GM20431 (cell line): ENCODE results near the gene KIR3DL2.
"Not testable (repeated sequence)": the region's sequence is repeated elsewhere in the genome, so short reads cannot be mapped to it uniquely, and the experiment has no call there.

Experiments
- in situ Hi-C: fragments of 300-500 bp; cut with MseI, MboI; formaldehyde crosslinking; loops from one replicate; pipeline ENCODE4 v1.15.0; 2020; ENCODE audit warnings: low sequenced_read_pairs; ENCODE audit not compliant: unreplicated experiment

The KIR3DL2 gene

GRCh38 chr19:54850061-54850640, at the start of gene KIR3DL2:
Gene KIR3DL2 (plus strand): TSS chr19:54850443. CDS start chr19:54850476, 33 bp downstream.
- in situ Hi-C loops: not testable (repeated sequence)

- in situ Hi-C loops: no loop called here
Measured at GRCh38 chr19:54803410-54803809, 46.8 kb upstream of the KIR3DL2 start, which contains the start of gene KIR2DL4. Gene KIR2DL4 (plus strand): TSS chr19:54803610. CDS start chr19:54803652, 42 bp downstream.

GRCh38 chr19:54804101-54804500, 46.1 kb upstream of the KIR3DL2 start:
- in situ Hi-C loops: no loop called here

- in situ Hi-C loops: no loop called here
Measured at GRCh38 chr19:54804571-54804970, 45.7 kb upstream of the KIR3DL2 start.

GRCh38 chr19:54805665-54806515, 44.4 kb upstream of the KIR3DL2 start:
- in situ Hi-C loops: no loop called here

GRCh38 chr19:54806516-54806838, 43.8 kb upstream of the KIR3DL2 start:
- in situ Hi-C loops: no loop called here

- in situ Hi-C loops: not testable (repeated sequence)
Measured at GRCh38 chr19:54814571-54814970, 35.7 kb upstream of the KIR3DL2 start.

- in situ Hi-C loops: not testable (repeated sequence)
Measured at GRCh38 chr19:54816251-54816650, 34.0 kb upstream of the KIR3DL2 start, which contains the start of gene KIR3DL1. Gene KIR3DL1 (plus strand): TSS chr19:54816468.

- in situ Hi-C loops: no loop called here
Measured at GRCh38 chr19:54817670-54818536, 32.3 kb upstream of the KIR3DL2 start.

GRCh38 chr19:54824416-54824815, 25.8 kb upstream of the KIR3DL2 start:
- in situ Hi-C loops: not testable (repeated sequence)

- in situ Hi-C loops: not testable (repeated sequence)
Measured at GRCh38 chr19:54825326-54825725, 24.9 kb upstream of the KIR3DL2 start.

GRCh38 chr19:54828064-54828463, 22.2 kb upstream of the KIR3DL2 start:
- in situ Hi-C loops: not testable (repeated sequence)

- in situ Hi-C loops: not testable (repeated sequence)
Measured at GRCh38 chr19:54832496-54832895, 17.7 kb upstream of the KIR3DL2 start, which contains the start of gene KIR2DS4. Gene KIR2DS4 (plus strand): TSS chr19:54832676.

- in situ Hi-C loops: not testable (repeated sequence)
Measured at GRCh38 chr19:54835126-54835525, 15.1 kb upstream of the KIR3DL2 start.

- in situ Hi-C loops: not testable (repeated sequence)
Measured at GRCh38 chr19:54837522-54837921, 12.7 kb upstream of the KIR3DL2 start.

- in situ Hi-C loops: not testable (repeated sequence)
Measured at GRCh38 chr19:54843171-54843570, 7.1 kb upstream of the KIR3DL2 start.

- in situ Hi-C loops: no loop called here
Measured at GRCh38 chr19:54850930-54851329, 687 bp downstream of the KIR3DL2 start.

GRCh38 chr19:54851353-54851752, 1.1 kb downstream of the KIR3DL2 start:
- in situ Hi-C loops: no loop called here

GRCh38 chr19:54855241-54855640, 5.0 kb downstream of the KIR3DL2 start:
- in situ Hi-C loops: not testable (repeated sequence)

- in situ Hi-C loops: not testable (repeated sequence)
Measured at GRCh38 chr19:54858476-54858875, 8.2 kb downstream of the KIR3DL2 start.
